GM12878 (cell line): Measurements from ENCODE around the gene TSPAN16. TPM values are rescaled to one million over a fixed set of nuclear protein-coding genes. Genes with fewer than 3 reads are reported as not detected.

ENCODE experiments used
- ATAC-seq: fragments of 200-7000 bp; cut with Tn5 transposase; 3 replicates; pipeline ENCODE4 v1.9.1; 2020; ENCODE audit warnings: mild to moderate bottlenecking, moderate library complexity
- BruUV-seq: library from RNA; stranded (reverse); fragments of 400-500 nt; replicated peaks from 2 replicates; lab custom pipeline; 2021; lab: Mats Ljungman, UMichigan
- CTCF ChIA-PET: fragments of 300-600 bp; sonication (Branson Sonifier 250); formaldehyde crosslinking; extraction: SDS; loops from one replicate; lab custom pipeline; 2021; ENCODE audit warnings: inconsistent platforms; lab: Yijun Ruan, JAX
- POLR2A ChIA-PET: fragments of 350-600 bp; formaldehyde crosslinking; extraction: SDS; loops from one replicate; lab custom pipeline; 2021; ENCODE audit warnings: inconsistent platforms; lab: Charles Lee
- RAD21 ChIA-PET: fragments of 300-600 bp; sonication (Branson Sonifier 250); formaldehyde crosslinking; loops from one replicate; lab custom pipeline; 2023; ENCODE audit warnings: antibody characterized with exemption; ENCODE audit not compliant: unreplicated experiment; lab: Charles Lee
- SMC1A ChIA-PET: fragments of 300-600 bp; sonication (Branson Sonifier 250); formaldehyde crosslinking; loops from one replicate; lab custom pipeline; 2023; ENCODE audit not compliant: unreplicated experiment, uncharacterized antibody; lab: Charles Lee
- DNase-seq: peaks from one replicate; pipeline ENCODE4 v3.0.0-alpha.2; 2011; ENCODE audit warnings: low read depth, low spot score
- FAIRE-seq: peaks from 3 replicates; lab custom pipeline; 2011; peaks lifted over from hg19 to GRCh38; lab: Jason Lieb, UNC
- H2AFZ ChIP-seq: 2 replicates; pipeline ENCODE4 v1.6.0; 2011; ENCODE audit warnings: low read depth, low read length, control low read depth; ENCODE audit not compliant: control insufficient read depth
- H3K27ac ChIP-seq: 2 replicates; pipeline ENCODE4 v1.5.1; 2011; ENCODE audit warnings: control low read depth; ENCODE audit not compliant: control insufficient read depth, insufficient read depth
- H3K27me3 ChIP-seq, 2 experiments: replicated peaks in 1 of 2; 2 replicates each; pipeline versions ENCODE4 v1.6.0 to v1.6.1; 2011; ENCODE audit warnings: low read length in 1 of 2; ENCODE audit not compliant: control insufficient read depth in 2 of 2, insufficient read depth in 2 of 2
- H3K36me3 ChIP-seq, 2 experiments: 2 replicates each; pipeline ENCODE4 v1.5.1; 2011; ENCODE audit warnings: low read length in 1 of 2; ENCODE audit not compliant: control insufficient read depth in 2 of 2, insufficient read depth in 2 of 2
- H3K4me1 ChIP-seq: 2 replicates; pipeline ENCODE4 v1.6.1; 2011; ENCODE audit warnings: mild to moderate bottlenecking, low read length, moderate library complexity, mixed read lengths; ENCODE audit not compliant: control insufficient read depth, insufficient read depth
- H3K4me2 ChIP-seq: 2 replicates; pipeline ENCODE4 v1.6.0; 2011; ENCODE audit warnings: control low read depth; ENCODE audit not compliant: control insufficient read depth, insufficient read depth
- H3K4me3 ChIP-seq: fragments of 200-600 bp; sonication (generic); 2 replicates; pipeline ENCODE4 v1.5.1; 2016
- H3K79me2 ChIP-seq: 2 replicates; pipeline ENCODE4 v1.6.0; 2011; ENCODE audit warnings: low read length; ENCODE audit not compliant: control insufficient read depth, insufficient read depth
- H3K9ac ChIP-seq: 2 replicates; pipeline ENCODE4 v1.8.0; 2011; ENCODE audit warnings: low read length, control low read depth, mixed read lengths; ENCODE audit not compliant: control insufficient read depth, insufficient read depth
- H3K9me3 ChIP-seq: replicated peaks from 3 replicates; pipeline ENCODE4 v1.5.1; 2011; ENCODE audit warnings: mild to moderate bottlenecking, low read length; ENCODE audit not compliant: control insufficient read depth, insufficient read depth
- H4K20me1 ChIP-seq: 2 replicates; pipeline ENCODE4 v1.6.0; 2011; ENCODE audit not compliant: control insufficient read depth, insufficient read depth
- ASH2L ChIP-seq: fragments of 300-600, 200-600 bp; sonication (generic); IDR thresholded peaks from 2 replicates; pipeline ENCODE4 v1.6.1; 2017; ENCODE audit warnings: low read depth, mild to moderate bottlenecking, borderline replicate concordance
- ATF7 ChIP-seq: fragments of 450-650 bp; IDR thresholded peaks from 2 replicates; pipeline ENCODE4 v1.6.1; 2016; ENCODE audit warnings: low read depth, mild to moderate bottlenecking
- CREM ChIP-seq: IDR thresholded peaks from 2 replicates; pipeline ENCODE4 v1.6.1; 2014; ENCODE audit warnings: antibody characterized with exemption, low read depth
- CTCF ChIP-seq, 3 experiments: IDR thresholded peaks in 2 of 3; conservative IDR thresholded peaks in 1 of 3; 2 replicates each; pipeline ENCODE4 v1.5.1; 2011; ENCODE audit warnings: low read depth in 3 of 3, low read length in 3 of 3, mild to moderate bottlenecking in 3 of 3, control low read depth in 2 of 3, moderate library complexity in 2 of 3, inconsistent platforms in 1 of 3, mixed read lengths in 1 of 3; ENCODE audit not compliant: control insufficient read depth in 2 of 3, insufficient read depth in 1 of 3; ENCODE audit errors: extremely low read depth in 1 of 3
- ESRRA ChIP-seq: IDR thresholded peaks from 2 replicates; pipeline ENCODE4 v1.6.1; 2012; ENCODE audit warnings: mild to moderate bottlenecking, low read length, improper control_type of control experiment
- EZH2 ChIP-seq: IDR thresholded peaks from 2 replicates; pipeline ENCODE4 v1.6.1; 2012; ENCODE audit warnings: low read depth, mild to moderate bottlenecking, control low read depth, inconsistent platforms, low read length, borderline replicate concordance; ENCODE audit not compliant: control insufficient read depth
- GABPA ChIP-seq: IDR thresholded peaks from 2 replicates; pipeline ENCODE4 v1.6.1; 2014; ENCODE audit warnings: antibody characterized with exemption, low read depth, mild to moderate bottlenecking, inconsistent platforms
- IRF4 ChIP-seq: IDR thresholded peaks from 2 replicates; pipeline ENCODE4 v1.6.1; 2011; ENCODE audit warnings: low read depth, low read length
- KAT2A ChIP-seq: conservative IDR thresholded peaks from 2 replicates; pipeline ENCODE4 v1.6.1; 2011; ENCODE audit warnings: low read depth, low read length; ENCODE audit not compliant: control insufficient read depth
- MEF2B ChIP-seq: fragments of 450-650 bp; IDR thresholded peaks from 2 replicates; pipeline ENCODE4 v1.6.1; 2018; ENCODE audit warnings: mild to moderate bottlenecking, moderate library complexity; ENCODE audit not compliant: partially characterized antibody, poor library complexity, severe bottlenecking
- NFYB ChIP-seq: IDR thresholded peaks from 2 replicates; pipeline ENCODE4 v1.6.1; 2011; ENCODE audit warnings: low read depth, mild to moderate bottlenecking, low read length, improper control_type of control experiment, moderate library complexity; ENCODE audit not compliant: insufficient read depth
- NR2C1 ChIP-seq: fragments of 450-650 bp; IDR thresholded peaks from 2 replicates; pipeline ENCODE4 v1.6.1; 2017; ENCODE audit warnings: antibody characterized with exemption, mild to moderate bottlenecking, moderate library complexity
- PML ChIP-seq: IDR thresholded peaks from 2 replicates; pipeline ENCODE4 v1.6.1; 2012; ENCODE audit warnings: low read length, inconsistent platforms
- RBBP5 ChIP-seq: fragments of 200-600 bp; sonication (generic); conservative IDR thresholded peaks from 2 replicates; pipeline ENCODE4 v1.6.1; 2016
- RCOR1 ChIP-seq: conservative IDR thresholded peaks from 2 replicates; pipeline ENCODE4 v1.6.1; 2012; ENCODE audit warnings: low read depth, low read length, improper control_type of control experiment
- RUNX3 ChIP-seq: IDR thresholded peaks from 2 replicates; pipeline ENCODE4 v1.6.1; 2012; ENCODE audit warnings: low read length, inconsistent platforms
- ZNF274 ChIP-seq: IDR thresholded peaks from one replicate; pipeline ENCODE4 v1.8.0; 2011; ENCODE audit not compliant: insufficient read length, insufficient read depth
- WGBS: methylation state at CpG from one replicate; pipeline ENCODE4 v1.1.6; 2016; ENCODE audit warnings: low lambda C conversion rate; ENCODE audit not compliant: insufficient replicate concordance, insufficient coverage; ENCODE audit errors: missing lambda C conversion rate; 5-methylcytosine and 5-hydroxymethylcytosine counted together
- in situ Hi-C: fragments of 300-500 bp; cut with MboI; formaldehyde crosslinking; loops from 9 replicates; pipeline ENCODE4 v1.14.3; 2018; ENCODE audit warnings: mixed read lengths
- intact Hi-C: fragments of 100-400 bp; cut with micrococcal nuclease; formaldehyde crosslinking; loops from one replicate; pipeline ENCODE4 v1.14.2; 2022; ENCODE audit not compliant: unreplicated experiment
- polyA plus RNA-seq, 11 experiments: library from polyadenylated mRNA; depleted of rRNA in 4 of 11; unstranded in 6 of 11; stranded (reverse) in 5 of 11; fragments of >200 nt; fragmentation: Nextera tagmentation in 4 of 11; fragmentation: Illumina TruSeq in 1 of 11; extraction: Ambion mirVana in 4 of 11; extraction: Trizol in 1 of 11; gene quantifications; 1 replicate in 1 of 11; 2 replicates in 10 of 11; pipeline versions ENCODE4 v1.2.1 to v1.2.3, GENCODE V29; 2011 to 2016; ENCODE audit warnings: inconsistent platforms in 2 of 11, missing spikeins in 2 of 11, low read depth in 1 of 11
- total RNA-seq, 4 experiments: library from RNA; depleted of rRNA in 3 of 4; stranded (reverse); fragments of >200 nt in 3 of 4; fragmentation: Illumina TruSeq in 1 of 4; extraction: Trizol in 1 of 4; gene quantifications; 2 replicates each; pipeline versions ENCODE4 v1.2.1 to v1.2.3, GENCODE V29; 2013 to 2021

Gene TSPAN16
- total and polyA plus RNA-seq, 10 of the 15 experiments (the other 5 are each of a cell fraction or from before 2014, with no cell fraction given): not detected

GRCh38 chr19:11281356-11282049 is 14.5 kb upstream of the TSPAN16 start:
- H3K36me3 ChIP-seq: no peaks in the 10 kb centered on the region
- 79% methylated on average over 11 of the region's 11 CpGs for whole genome bisulfite sequencing
- peaks cover 9% of the 10 kb centered on the region for H3K4me1 ChIP-seq
- POLR2A ChIA-PET: no interaction called here
- H3K27ac ChIP-seq: no peak overlapping the region
- in situ Hi-C loops (no loop called here), intact Hi-C loops (no loop called here)
- BruUV-seq: no TSS peak
- DNase-seq: no peak
- no peaks in the 10 kb centered on the region for H4K20me1 ChIP-seq
- TF ChIP-seq NFYB (no peak), EZH2 (no peak), NR2C1 (no peak), ASH2L (no peak), ZNF274 (no peak), PML (no peak)
- no peaks in the 10 kb centered on the region for H3K27me3 ChIP-seq
- H3K4me2 ChIP-seq: no peak overlapping the region
- SMC1A ChIA-PET: interaction anchor here (1.2 to 1.5 kb wide), 2 partner anchors 16 to 201 kb away, joined by 3 read pairs; no protein-coding TSS in a partner anchor
- CTCF ChIA-PET: interaction anchor here (0.5 kb wide), 1 partner anchor 16 kb away, joined by 3 read pairs; no protein-coding TSS in a partner anchor
- no peak overlapping the region for H3K4me3 ChIP-seq
- RAD21 ChIA-PET: interaction anchor here (1.2 kb wide), 1 partner anchor 65 kb away, joined by 3 read pairs; no protein-coding TSS in a partner anchor
- no peaks in the 10 kb centered on the region for H3K79me2 ChIP-seq
- no peak for FAIRE-seq
- no peak overlapping the region for H2AFZ ChIP-seq
- H3K9ac ChIP-seq: no peak overlapping the region
- ATAC-seq: no peak
- H3K9me3 ChIP-seq: no peaks in the 10 kb centered on the region; the same call in 2 of the 3 replicates

DNA sequence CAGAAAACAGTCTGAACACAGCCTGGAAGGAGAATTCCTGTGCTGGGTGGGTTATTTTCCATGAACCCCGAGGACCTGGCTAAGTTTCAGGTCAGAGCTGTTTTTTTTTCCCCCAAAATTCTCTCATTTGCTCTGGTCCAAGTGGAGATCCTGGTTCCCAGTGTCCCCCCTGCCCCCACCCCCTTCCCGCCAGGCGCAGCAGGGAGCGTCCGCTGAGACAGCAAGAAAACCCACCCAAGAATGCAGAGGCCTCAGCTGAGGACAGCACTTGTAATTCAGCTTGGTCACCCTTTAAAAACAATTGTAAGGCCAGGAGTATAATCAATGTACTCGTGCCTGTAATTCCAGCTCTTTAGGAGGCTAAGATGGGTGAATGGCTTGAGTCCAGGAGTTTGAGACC is 11.4 kb upstream of the TSPAN16 start:
- no peak for FAIRE-seq
- no peaks in the 10 kb centered on the region for H3K36me3 ChIP-seq
- intact Hi-C loops (no loop called here), in situ Hi-C loops (no loop called here)
- no peaks in the 10 kb centered on the region for H4K20me1 ChIP-seq
- WGBS: 63% methylated on average over 6 of the region's 6 CpGs
- H3K27ac ChIP-seq: no peak overlapping the region
- ATAC-seq: no peak
- H2AFZ ChIP-seq: no peak overlapping the region
- no peak overlapping the region for H3K9ac ChIP-seq
- no peaks in the 10 kb centered on the region for H3K27me3 ChIP-seq
- no TSS peak for BruUV-seq
- no peak for DNase-seq
- no peak overlapping the region for H3K4me3 ChIP-seq
- ChIA-PET RAD21 (no interaction called here), POLR2A (interaction anchor here (0.6 to 1.0 kb wide), 2 partner anchors 22 to 166 kb away, joined by 3 read pairs; partner anchors contain the start of gene DOCK6), SMC1A (interaction anchor here (0.8 kb wide), 1 partner anchor 10 kb away, joined by 4 read pairs; no protein-coding TSS in a partner anchor), CTCF (interaction anchor here (0.7 kb wide), 1 partner anchor 344 kb away, joined by 3 read pairs; no protein-coding TSS in a partner anchor)
- peaks cover 8% of the 10 kb centered on the region for H3K4me1 ChIP-seq
- H3K4me2 ChIP-seq: no peak overlapping the region
- no peaks in the 10 kb centered on the region for H3K9me3 ChIP-seq
- no peaks in the 10 kb centered on the region for H3K79me2 ChIP-seq
- TF ChIP-seq KAT2A (no peak), CREM (no peak), ATF7 (no peak), RCOR1 (no peak), IRF4 (no peak), GABPA (no peak), ESRRA (no peak), MEF2B (no peak), CTCF (IDR thresholded peaks at IDR 0.05 in 2 of 3, conservative IDR thresholded peaks at IDR 0.05 in 1 of 3; ENCODE audit: control insufficient read depth in 2 of 3, extremely low read depth in 1 of 3, insufficient read depth in 1 of 3, low read depth in 3 of 3, low read length in 3 of 3) (no peak), RBBP5 (no peak), RUNX3 (no peak)
